ENCODE data around the gene LRIG1. TPM values are rescaled to one million over a fixed set of nuclear protein-coding genes. Genes with fewer than 3 reads are reported as not detected.

The LRIG1 gene
- total RNA-seq, 1 donor from 2014 or later, result 178 TPM

GRCh38 chr3:66428733-66429132 lies 72.1 kb downstream of the LRIG1 start:
- H3K27me3 Mint-ChIP-seq (ENCODE audit: low read depth), result no peaks in the 10 kb centered on the region
- DNase-seq (ENCODE audit: low read depth, low spot score), result no peak
- H3K36me3 Mint-ChIP-seq (ENCODE audit: low read depth), result peaks cover 39% of the 10 kb centered on the region
- peaks cover 4% of the 10 kb centered on the region for H3K9me3 Mint-ChIP-seq
- peaks cover 86% of the 10 kb centered on the region for H3K4me1 Mint-ChIP-seq
- H3K4me3 Mint-ChIP-seq, result peak overlapping the region; percentile 20
- peak overlapping the region; percentile 89 for H3K27ac Mint-ChIP-seq (ENCODE audit: unreplicated experiment)
- TF ChIP-seq, protein P1, sequence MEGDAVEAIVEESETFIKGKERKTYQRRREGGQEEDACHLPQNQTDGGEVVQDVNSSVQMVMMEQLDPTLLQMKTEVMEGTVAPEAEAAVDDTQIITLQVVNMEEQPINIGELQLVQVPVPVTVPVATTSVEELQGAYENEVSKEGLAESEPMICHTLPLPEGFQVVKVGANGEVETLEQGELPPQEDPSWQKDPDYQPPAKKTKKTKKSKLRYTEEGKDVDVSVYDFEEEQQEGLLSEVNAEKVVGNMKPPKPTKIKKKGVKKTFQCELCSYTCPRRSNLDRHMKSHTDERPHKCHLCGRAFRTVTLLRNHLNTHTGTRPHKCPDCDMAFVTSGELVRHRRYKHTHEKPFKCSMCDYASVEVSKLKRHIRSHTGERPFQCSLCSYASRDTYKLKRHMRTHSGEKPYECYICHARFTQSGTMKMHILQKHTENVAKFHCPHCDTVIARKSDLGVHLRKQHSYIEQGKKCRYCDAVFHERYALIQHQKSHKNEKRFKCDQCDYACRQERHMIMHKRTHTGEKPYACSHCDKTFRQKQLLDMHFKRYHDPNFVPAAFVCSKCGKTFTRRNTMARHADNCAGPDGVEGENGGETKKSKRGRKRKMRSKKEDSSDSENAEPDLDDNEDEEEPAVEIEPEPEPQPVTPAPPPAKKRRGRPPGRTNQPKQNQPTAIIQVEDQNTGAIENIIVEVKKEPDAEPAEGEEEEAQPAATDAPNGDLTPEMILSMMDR (conservative IDR thresholded peaks at IDR 0.05), result no peak

GRCh38 chr3:66427951-66428474 lies 72.8 kb downstream of the LRIG1 start:
- H3K4me3 Mint-ChIP-seq, result no peak overlapping the region
- peaks cover 41% of the 10 kb centered on the region for H3K36me3 Mint-ChIP-seq (ENCODE audit: low read depth)
- peaks cover 79% of the 10 kb centered on the region for H3K4me1 Mint-ChIP-seq

GRCh38 chr3:66427352-66427751 lies 73.5 kb downstream of the LRIG1 start:
- peaks cover 47% of the 10 kb centered on the region for H3K36me3 Mint-ChIP-seq (ENCODE audit: low read depth)
- DNase-seq (ENCODE audit: low read depth, low spot score), result no peak
- peaks cover 75% of the 10 kb centered on the region for H3K4me1 Mint-ChIP-seq
- no peaks in the 10 kb centered on the region for H3K27me3 Mint-ChIP-seq (ENCODE audit: low read depth)
- H3K27ac Mint-ChIP-seq (ENCODE audit: unreplicated experiment), result no peak overlapping the region
- H3K4me3 Mint-ChIP-seq, result no peak overlapping the region
- TF ChIP-seq, protein P1 (conservative IDR thresholded peaks at IDR 0.05), result no peak
- peaks cover 8% of the 10 kb centered on the region for H3K9me3 Mint-ChIP-seq

More at GRCh38 chr3:66427951-66428474, 72.8 kb downstream of the LRIG1 start:
- Mint-ChIP-seq H3K27ac (ENCODE audit: unreplicated experiment) (no peak overlapping the region), H3K9me3 (peaks cover 4% of the 10 kb centered on the region), H3K27me3 (ENCODE audit: low read depth) (no peaks in the 10 kb centered on the region)
- no peak for DNase-seq (ENCODE audit: low read depth, low spot score)
- TF ChIP-seq, protein P1 (conservative IDR thresholded peaks at IDR 0.05), result no peak

DNA sequence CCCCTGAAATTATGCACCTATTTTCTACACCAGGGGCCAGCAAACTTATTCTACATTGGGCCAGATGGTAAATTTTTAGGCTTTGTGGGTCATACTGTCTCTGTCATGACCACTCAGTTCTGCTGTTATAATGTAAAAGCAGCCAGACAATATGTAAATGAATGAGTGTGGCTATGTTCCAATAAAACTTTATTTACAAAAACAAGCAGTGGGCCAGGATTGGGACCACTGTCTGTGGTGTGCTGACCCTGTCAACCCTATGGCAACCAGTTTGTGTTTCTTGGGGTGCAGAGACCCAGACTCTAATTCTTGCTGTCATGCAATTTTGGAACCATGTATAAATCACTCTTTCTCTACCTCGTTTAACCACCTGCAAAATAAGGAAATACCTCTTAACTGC lies 74.7 kb downstream of the LRIG1 start:
- Mint-ChIP-seq H3K27ac (ENCODE audit: unreplicated experiment) (no peak overlapping the region), H3K4me1 (peaks cover 67% of the 10 kb centered on the region), H3K27me3 (ENCODE audit: low read depth) (no peaks in the 10 kb centered on the region), H3K9me3 (peaks cover 11% of the 10 kb centered on the region), H3K4me3 (peak overlapping the region; percentile 1), H3K36me3 (ENCODE audit: low read depth) (peaks cover 55% of the 10 kb centered on the region)
- no peak for DNase-seq (ENCODE audit: low read depth, low spot score)
- TF ChIP-seq, protein P1 (conservative IDR thresholded peaks at IDR 0.05), result no peak

DNA sequence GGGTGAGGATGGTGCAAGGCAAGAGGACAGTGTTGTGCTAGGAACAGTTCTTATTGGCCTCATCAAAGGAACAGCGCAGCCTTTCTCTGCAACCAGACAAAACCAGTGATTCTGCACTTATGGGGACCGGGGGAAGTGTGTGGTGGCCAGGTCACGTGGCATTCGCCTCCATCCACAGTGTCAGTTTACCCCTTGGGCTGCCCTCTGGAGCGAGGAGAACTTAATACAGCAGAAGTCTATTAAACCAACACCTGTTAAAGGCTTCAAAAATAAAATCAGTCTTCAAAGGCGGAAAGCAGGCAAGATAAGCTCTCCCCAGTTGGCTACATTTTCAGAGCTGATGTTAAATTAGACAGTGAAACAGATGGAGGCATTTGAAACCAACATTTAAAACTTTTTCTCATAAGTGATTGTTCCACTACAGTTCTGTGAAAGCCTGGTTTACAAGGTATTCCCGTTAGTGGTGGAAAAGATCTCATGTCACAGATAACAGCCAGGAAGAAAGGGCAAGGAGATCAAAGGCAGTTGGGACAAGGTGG lies 75.2 kb downstream of the LRIG1 start:
- no peaks in the 10 kb centered on the region for H3K27me3 Mint-ChIP-seq (ENCODE audit: low read depth)
- TF ChIP-seq, protein P1 (conservative IDR thresholded peaks at IDR 0.05), result no peak
- H3K4me1 Mint-ChIP-seq, result peaks cover 64% of the 10 kb centered on the region
- H3K4me3 Mint-ChIP-seq, result peak overlapping the region; percentile 1
- H3K9me3 Mint-ChIP-seq, result peaks cover 13% of the 10 kb centered on the region
- H3K27ac Mint-ChIP-seq (ENCODE audit: unreplicated experiment), result peak overlapping the region; percentile 54
- DNase-seq (ENCODE audit: low read depth, low spot score), result no peak
- H3K36me3 Mint-ChIP-seq (ENCODE audit: low read depth), result peaks cover 60% of the 10 kb centered on the region
